DOHH2 (cell line): ENCODE data around the gene RUVBL2.

ENCODE experiments used
- H3F3A ChIP-seq: fragments of 200-600 bp; sonication (generic), shearing (Covaris generic); 2 replicates; pipeline ENCODE4 v1.6.0; 2016; ENCODE audit warnings: antibody characterized with exemption, mild to moderate bottlenecking; ENCODE audit not compliant: control insufficient read depth, insufficient read depth
- H3K27ac ChIP-seq: fragments of 200-600 bp; sonication (generic); 2 replicates; pipeline ENCODE4 v1.5.1; 2014; ENCODE audit warnings: low read depth, mild to moderate bottlenecking, low read length, moderate library complexity
- H3K27me3 ChIP-seq: fragments of 200-600 bp; sonication (generic); 2 replicates; pipeline ENCODE4 v1.6.1; 2014; ENCODE audit warnings: mild to moderate bottlenecking, low read length, mixed read lengths; ENCODE audit not compliant: control insufficient read depth
- H3K36me3 ChIP-seq: fragments of 200-600 bp; sonication (generic); 2 replicates; pipeline ENCODE4 v1.6.1; 2014; ENCODE audit warnings: mild to moderate bottlenecking, low read length, moderate library complexity, mixed read lengths; ENCODE audit not compliant: control insufficient read depth
- H3K4me1 ChIP-seq: fragments of 200-600 bp; sonication (generic); 2 replicates; pipeline ENCODE4 v1.6.1; 2014; ENCODE audit warnings: mild to moderate bottlenecking, low read length, mixed read lengths; ENCODE audit not compliant: control insufficient read depth
- H3K4me2 ChIP-seq: fragments of 200-600 bp; sonication (generic); 2 replicates; pipeline ENCODE4 v1.6.0; 2014; ENCODE audit warnings: mild to moderate bottlenecking, low read length, moderate library complexity
- H3K4me3 ChIP-seq: fragments of 200-600 bp; sonication (generic); 2 replicates; pipeline ENCODE4 v1.5.1; 2014; ENCODE audit warnings: mild to moderate bottlenecking, low read length, mixed read lengths
- H3K79me2 ChIP-seq: fragments of 200-600 bp; sonication (generic); 2 replicates; pipeline ENCODE4 v1.6.1; 2014; ENCODE audit warnings: mild to moderate bottlenecking, low read length, mixed read lengths; ENCODE audit not compliant: control insufficient read depth
- H3K9me2 ChIP-seq: fragments of 200-600 bp; sonication (generic); replicated peaks from 2 replicates; pipeline ENCODE4 v1.6.1; 2014; ENCODE audit warnings: mild to moderate bottlenecking, low read length, mixed read lengths; ENCODE audit not compliant: control insufficient read depth
- H3K9me3 ChIP-seq: fragments of 200-600 bp; sonication (generic); 2 replicates; pipeline ENCODE4 v1.6.1; 2014; ENCODE audit warnings: antibody characterized with exemption, low read length, mixed read lengths; ENCODE audit not compliant: control insufficient read depth, insufficient read depth
- H4K20me1 ChIP-seq: fragments of 200-600 bp; sonication (generic); 2 replicates; pipeline ENCODE4 v1.6.0; 2014; ENCODE audit warnings: low read depth, mild to moderate bottlenecking, antibody characterized with exemption, low read length, moderate library complexity; ENCODE audit not compliant: control insufficient read depth, insufficient read depth
- CTCF ChIP-seq: fragments of 200-600 bp; sonication (generic); IDR thresholded peaks from one replicate; pipeline ENCODE4 v1.5.1; 2014; ENCODE audit warnings: antibody characterized with exemption, mild to moderate bottlenecking, low read depth, low read length; ENCODE audit not compliant: poor library complexity, severe bottlenecking
- EZH2phosphoT487 ChIP-seq: fragments of 200-600 bp; sonication (generic); IDR thresholded peaks from 2 replicates; pipeline ENCODE4 v1.6.1; 2017; ENCODE audit warnings: borderline replicate concordance, mild to moderate bottlenecking, antibody characterized with exemption, low read length, moderate library complexity, mixed read lengths

Gene RUVBL2

DNA sequence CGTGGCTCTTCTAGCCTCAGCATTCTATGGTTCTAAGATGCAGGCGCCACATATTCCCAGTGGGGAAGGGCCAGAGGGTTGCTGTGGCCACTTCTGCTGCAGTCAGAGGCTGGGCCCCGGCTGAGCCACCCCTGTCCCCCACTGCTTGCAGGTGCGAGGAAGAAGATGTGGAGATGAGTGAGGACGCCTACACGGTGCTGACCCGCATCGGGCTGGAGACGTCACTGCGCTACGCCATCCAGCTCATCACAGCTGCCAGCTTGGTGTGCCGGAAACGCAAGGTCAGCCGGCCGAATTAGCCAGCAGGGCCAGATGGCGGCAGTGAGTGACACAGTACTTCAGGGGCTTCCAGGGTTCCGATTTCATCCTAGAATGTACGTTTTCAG lies 21.2 kb downstream of the RUVBL2 start:
- H3K9me2 ChIP-seq, result no peaks in the 10 kb centered on the region
- peaks cover 14% of the 10 kb centered on the region for H3K27me3 ChIP-seq
- no peaks in the 10 kb centered on the region; the same call in 1 of the 2 replicates for H4K20me1 ChIP-seq
- no peaks in the 10 kb centered on the region for H3K79me2 ChIP-seq
- no peaks in the 10 kb centered on the region for H3K9me3 ChIP-seq
- H3K4me3 ChIP-seq, result no peak overlapping the region
- H3K36me3 ChIP-seq, result peaks cover 55% of the 10 kb centered on the region
- peaks cover 28% of the 10 kb centered on the region for H3K4me1 ChIP-seq
- no peak overlapping the region for H3K27ac ChIP-seq
- 0 out of 2 replicates have a peak, but pooled peaks cover 3% of the 10 kb centered on the region for H3F3A ChIP-seq
- TF ChIP-seq EZH2phosphoT487 (no peak), CTCF (no peak)
- no peak overlapping the region for H3K4me2 ChIP-seq

GRCh38 chr19:49016067-49016839 lies 22.6 kb downstream of the RUVBL2 start:
- H3F3A ChIP-seq, result peaks cover 6% of the 10 kb centered on the region; the same call in 1 of the 2 replicates
- TF ChIP-seq EZH2phosphoT487, result no peak
- no peaks in the 10 kb centered on the region; the same call in 1 of the 2 replicates for H4K20me1 ChIP-seq
- H3K4me1 ChIP-seq, result peaks cover 41% of the 10 kb centered on the region
- no peaks in the 10 kb centered on the region for H3K9me2 ChIP-seq
- H3K36me3 ChIP-seq, result peaks cover 42% of the 10 kb centered on the region
- no peak overlapping the region for H3K4me3 ChIP-seq
- H3K4me2 ChIP-seq, result no peak overlapping the region
- H3K27ac ChIP-seq, result no peak overlapping the region
- no peaks in the 10 kb centered on the region for H3K79me2 ChIP-seq
- H3K27me3 ChIP-seq, result peaks cover 14% of the 10 kb centered on the region
- H3K9me3 ChIP-seq, result no peaks in the 10 kb centered on the region

- Histone ChIP-seq H3K9me3 (no peaks in the 10 kb centered on the region), H3K36me3 (peaks cover 33% of the 10 kb centered on the region), H3K79me2 (no peaks in the 10 kb centered on the region), H3K27ac (no peak within 1 kb of the TSS), H4K20me1 (no peaks in the 10 kb centered on the region), H3K4me3 (peak within 1 kb of the TSS; percentile 65), H3K27me3 (peaks cover 14% of the 10 kb centered on the region), H3F3A (peaks cover 6% of the 10 kb centered on the region; the same call in 1 of the 2 replicates), H3K4me2 (peak within 1 kb of the TSS; percentile 68), H3K4me1 (peaks cover 45% of the 10 kb centered on the region), H3K9me2 (no peaks in the 10 kb centered on the region)
- no peak for TF ChIP-seq CTCF
- TF ChIP-seq EZH2phosphoT487, result no peak
These were observed 23.5 kb downstream of the RUVBL2 start, which contains the start of gene LHB for GRCh38 chr19:49017041-49017665. TSS of gene LHB (minus strand) at chr19:49017091. CDS start at chr19:49017081, 10 bp downstream.
